Prostate gland (tissue), 2 donors: ENCODE measurements around the gene GINS2.

Experiments used
- POLR2A ChIP-seq: fragments of 450-650 bp; IDR thresholded peaks from one replicate; pipeline ENCODE4 v1.6.1; 2016; ENCODE audit warnings: antibody characterized with exemption, mild to moderate bottlenecking
- POLR2AphosphoS5 ChIP-seq: sonication (generic); formaldehyde crosslinking; IDR thresholded peaks from one replicate; pipeline ENCODE4 v1.6.1; 2017; ENCODE audit warnings: antibody characterized with exemption
- TF ChIP-seq, protein P1 (sequence below), 4 experiments: fragments of 200-600 bp in 2 of 4; fragments of 450-650 bp in 2 of 4; sonication (generic) in 2 of 4; IDR thresholded peaks; 1 replicate in 3 of 4; 2 replicates in 1 of 4; pipeline ENCODE4 v1.5.1; 2016 to 2019; ENCODE audit warnings: antibody characterized with exemption in 4 of 4, mild to moderate bottlenecking in 2 of 4, moderate library complexity in 2 of 4

- TF ChIP-seq, protein P1, sequence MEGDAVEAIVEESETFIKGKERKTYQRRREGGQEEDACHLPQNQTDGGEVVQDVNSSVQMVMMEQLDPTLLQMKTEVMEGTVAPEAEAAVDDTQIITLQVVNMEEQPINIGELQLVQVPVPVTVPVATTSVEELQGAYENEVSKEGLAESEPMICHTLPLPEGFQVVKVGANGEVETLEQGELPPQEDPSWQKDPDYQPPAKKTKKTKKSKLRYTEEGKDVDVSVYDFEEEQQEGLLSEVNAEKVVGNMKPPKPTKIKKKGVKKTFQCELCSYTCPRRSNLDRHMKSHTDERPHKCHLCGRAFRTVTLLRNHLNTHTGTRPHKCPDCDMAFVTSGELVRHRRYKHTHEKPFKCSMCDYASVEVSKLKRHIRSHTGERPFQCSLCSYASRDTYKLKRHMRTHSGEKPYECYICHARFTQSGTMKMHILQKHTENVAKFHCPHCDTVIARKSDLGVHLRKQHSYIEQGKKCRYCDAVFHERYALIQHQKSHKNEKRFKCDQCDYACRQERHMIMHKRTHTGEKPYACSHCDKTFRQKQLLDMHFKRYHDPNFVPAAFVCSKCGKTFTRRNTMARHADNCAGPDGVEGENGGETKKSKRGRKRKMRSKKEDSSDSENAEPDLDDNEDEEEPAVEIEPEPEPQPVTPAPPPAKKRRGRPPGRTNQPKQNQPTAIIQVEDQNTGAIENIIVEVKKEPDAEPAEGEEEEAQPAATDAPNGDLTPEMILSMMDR (IDR thresholded peaks at IDR 0.05) = no peak
- TF ChIP-seq POLR2A (no peak), POLR2AphosphoS5 (no peak)
Measured at GRCh38 chr16:85657996-85658395, 30.8 kb downstream of the GINS2 start.
